ENCODE data around the gene NAPG.
"Not testable (repeated sequence)": the region's sequence is repeated elsewhere in the genome, so short reads cannot be mapped to it uniquely, and the experiment has no call there.

The NAPG gene

DNA sequence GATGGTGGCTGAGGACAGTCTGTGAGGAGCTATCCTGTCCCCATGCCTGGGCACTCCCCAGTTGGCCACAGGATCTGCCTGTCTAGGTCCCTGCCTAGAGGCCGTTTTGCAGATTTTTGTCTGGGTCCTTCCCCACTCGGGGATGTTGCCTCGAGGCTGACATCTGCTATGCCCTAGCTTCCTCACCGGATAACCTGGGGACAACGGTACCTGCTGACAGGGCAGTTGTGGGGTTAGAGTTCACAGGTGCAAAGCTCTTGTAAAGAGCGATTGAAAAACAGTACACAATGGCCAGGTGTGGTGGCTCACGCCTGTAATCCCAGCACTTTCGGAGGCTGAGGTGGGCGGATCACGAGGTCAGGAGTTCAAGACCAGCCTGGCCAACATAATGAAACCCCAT, 30.4 kb downstream of the NAPG start:
- not testable (repeated sequence) for DNase-seq

DNA sequence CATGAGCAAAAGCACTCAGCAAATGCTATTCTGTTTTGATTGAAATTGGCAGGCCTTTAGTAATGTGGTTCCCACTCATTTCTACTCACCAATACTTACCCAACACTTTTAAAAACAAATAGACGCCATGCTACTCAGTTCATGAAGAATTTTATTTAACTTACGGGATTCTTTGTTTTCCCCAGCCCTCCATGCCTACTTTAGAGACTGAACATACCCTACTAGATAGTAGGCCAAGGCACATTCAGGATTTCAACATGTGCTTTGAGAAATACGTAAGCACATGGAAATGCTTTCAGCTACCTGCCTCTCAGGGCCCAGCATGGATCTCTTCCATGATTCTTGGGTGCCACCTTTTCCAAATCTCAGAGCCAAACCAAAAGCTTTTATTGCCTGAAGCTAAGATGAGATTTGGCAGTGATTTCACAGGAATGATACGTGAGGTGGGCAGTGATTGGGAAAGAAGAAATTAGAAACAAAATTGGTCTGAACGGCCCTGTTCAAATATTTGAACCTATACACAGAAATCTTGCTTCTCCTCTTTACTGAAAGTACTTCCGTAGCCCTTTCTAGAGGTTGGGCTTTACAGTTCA, 31.4 kb downstream of the NAPG start:
- DNase-seq: no peak

DNA sequence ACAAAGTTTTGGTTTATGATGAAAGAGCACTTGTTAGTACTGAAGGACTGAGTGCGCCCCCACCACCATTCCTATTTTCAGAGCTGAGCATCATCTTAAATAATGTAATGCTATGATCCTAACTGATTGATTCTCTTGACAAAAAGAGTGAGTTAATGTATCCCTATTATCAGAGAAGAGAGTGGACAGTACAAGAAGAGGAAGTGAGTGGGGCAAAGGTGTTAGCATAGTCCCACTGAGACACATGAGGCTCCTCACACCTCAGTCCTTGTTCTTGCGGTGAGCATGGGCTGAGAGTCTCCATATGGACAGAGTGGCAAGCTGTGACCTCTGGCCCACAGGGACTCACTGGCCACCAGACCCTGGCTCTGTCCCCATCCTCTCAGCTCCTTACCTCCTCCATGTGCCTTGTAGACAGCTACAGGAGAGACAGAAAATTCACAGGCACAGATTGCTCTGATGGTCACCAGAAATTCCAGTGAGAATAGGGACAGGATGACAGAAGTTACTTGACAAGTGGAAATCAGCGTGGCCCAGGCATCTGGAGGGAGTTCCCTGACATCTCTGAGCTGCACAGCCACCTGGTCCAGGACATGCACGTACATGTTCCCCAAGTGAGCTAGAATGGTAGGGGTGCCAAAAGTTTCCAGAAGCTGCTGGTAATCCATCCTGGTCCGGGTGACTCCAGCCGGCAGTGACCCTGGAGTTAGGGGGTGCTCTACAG, 32.6 kb downstream of the NAPG start:
- no peak for DNase-seq

DNA sequence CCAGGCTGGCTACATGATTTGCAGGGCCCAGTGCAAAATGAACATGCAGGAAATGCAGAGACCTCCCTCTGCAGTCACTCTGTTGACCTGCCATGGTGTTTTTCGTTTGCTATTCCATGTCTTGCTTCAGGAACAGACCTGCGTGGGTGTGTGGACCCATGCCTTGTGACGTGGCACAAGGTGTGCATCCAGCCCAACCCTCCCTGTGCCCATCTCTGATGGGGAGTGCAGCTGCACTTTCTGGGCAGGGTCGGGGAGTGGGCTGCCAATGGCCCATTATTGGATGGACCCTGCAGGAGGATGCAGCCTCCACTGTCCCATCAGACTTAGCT, 33.1 kb downstream of the NAPG start:
- no peak for DNase-seq

DNA sequence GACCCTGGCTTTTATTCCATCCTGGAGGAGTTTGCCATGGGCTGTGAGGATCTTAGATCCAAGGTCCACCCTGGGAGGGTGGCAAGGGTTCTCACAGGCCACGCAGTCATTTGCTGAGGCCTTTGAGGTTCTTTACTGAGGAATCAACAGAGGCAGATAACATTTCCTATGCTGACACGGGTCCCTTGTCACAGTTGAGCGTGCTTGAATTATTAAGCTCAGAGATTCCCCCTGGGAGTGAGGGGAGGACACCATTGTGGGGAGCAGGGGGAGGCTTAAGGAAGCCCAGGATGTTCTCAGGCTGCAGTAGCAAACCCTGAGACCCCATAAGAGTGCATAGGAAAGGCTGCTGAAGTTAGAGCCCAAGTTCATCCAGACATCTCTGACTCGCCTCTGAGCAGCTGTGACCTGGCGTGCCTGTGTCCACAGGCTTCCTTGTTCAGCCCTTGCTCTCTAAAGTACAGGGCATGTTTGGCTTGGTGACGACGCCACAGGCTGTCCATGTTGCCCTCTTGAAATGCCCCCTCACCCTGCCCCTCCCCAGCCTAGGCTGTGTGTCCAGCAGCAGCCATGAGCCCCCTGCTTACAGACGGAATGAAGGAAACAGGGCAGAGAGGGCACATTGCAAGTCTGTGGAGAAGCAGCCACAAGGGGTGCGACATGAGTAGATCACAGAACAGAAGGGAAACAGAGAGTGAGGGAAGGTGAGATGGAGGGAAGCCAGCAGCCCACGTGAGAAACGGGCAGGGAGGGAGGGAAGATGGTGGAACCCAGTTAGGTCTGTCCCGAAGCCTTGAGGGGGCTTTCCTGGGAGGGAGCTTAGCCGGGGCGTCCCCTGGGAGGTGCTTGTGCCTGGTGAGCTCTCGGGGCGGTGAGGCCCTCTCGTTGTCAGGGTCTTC, 34.0 kb downstream of the NAPG start:
- DNase-seq: no peak

DNA sequence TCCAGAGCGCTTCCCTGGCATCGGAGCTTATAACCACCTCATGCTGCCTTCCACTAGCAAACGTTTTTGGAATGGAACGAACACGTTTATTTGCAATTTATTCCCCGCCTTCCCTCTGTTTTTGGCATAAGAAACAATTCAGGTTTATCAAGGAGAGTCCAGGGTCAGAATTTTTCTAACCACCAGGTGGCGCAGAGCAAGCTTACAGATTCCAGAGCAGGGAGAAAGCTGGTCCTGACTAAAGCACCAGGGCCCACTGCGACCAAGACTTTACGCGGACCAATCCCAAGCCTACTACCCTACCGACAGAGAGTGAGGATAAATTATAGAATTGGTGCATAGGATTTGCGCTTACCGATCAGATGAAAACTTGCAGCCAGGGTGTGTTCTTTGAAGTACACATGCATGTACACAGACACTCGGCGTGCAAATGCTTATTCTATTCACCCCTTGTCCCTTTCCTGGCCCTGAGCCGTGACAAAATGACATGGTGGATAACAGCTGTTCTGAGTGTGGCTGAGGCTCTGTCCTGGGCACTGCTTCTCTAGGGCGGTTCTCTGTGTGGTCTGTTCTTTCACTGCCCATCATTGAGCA, 34.7 kb downstream of the NAPG start:
- no peak for DNase-seq

DNA sequence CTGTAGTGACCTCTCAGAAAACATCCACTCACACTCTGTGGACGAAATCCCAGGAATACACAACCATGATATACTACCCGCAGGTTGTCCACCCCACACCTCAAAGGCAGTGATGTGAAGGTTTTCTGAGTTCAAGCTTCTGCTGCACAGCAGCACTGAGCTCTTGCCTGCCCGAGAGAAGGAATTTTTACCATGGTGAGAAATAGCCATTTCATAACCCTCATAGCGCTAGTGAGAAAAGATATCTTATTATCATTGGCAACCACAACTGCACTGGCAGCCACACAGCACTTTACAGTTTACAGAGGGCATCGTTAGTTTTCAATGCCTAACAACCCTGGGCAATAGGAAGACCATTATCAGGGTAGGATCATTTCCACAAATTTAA, 36.9 kb downstream of the NAPG start:
- DNase-seq: no peak

DNA sequence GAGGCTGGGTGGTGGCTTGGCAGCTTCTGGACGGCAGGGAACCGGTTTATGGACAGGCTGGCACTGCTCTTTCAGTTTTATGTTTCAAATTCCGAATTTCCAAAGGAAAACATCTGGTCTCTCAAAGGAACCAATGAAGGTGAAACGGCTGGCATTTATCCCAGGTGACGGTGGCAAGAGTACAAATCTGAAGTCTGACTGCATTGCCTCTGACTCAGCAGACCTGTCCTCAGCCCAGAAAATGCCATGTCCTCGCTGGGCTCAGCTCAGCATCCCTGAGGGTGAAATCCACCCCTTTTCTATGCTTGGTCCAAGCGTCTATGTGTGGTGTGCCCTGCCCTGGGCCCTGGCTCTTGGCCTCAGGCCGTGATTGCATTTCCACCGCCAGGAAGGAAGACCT, 38.1 kb downstream of the NAPG start:
- no peak for DNase-seq

DNA sequence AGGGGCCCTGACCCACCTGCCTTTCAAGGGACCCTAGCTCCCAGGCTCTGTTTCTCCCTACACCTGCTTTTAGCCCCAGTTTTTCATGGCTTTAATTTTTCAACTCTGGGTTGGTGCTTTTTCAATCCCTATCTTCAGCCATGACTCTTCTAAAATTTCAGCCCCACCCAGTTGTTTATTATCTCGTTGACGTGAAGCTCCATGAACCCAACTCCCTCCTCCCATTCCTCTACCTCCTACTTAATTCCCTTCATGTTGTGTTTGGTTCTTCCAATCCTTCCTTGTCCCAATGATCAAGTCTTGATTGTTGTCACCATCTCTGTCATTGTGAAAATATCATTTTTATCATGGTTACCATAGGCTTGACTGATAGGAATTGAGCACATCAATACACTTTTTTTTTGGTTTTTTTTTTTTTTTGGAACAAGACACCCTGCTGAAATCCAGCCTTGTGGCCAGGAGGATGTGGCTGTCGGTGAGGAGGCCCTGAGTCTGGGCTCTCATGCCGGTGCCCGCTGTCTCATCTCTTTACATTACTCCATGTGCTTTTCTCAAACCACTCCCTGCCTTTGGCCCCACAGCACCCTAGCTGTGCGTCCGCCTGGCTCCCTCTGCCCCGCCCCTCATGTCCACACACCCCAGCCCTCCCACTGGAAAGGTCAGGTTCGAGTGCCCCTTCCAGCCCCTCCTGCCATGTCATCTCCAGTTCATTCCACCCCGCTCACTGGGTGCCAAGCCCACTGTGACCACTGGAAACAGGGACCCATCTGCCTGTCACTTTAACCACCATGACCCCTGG, 39.3 kb downstream of the NAPG start:
- DNase-seq: no peak

DNA sequence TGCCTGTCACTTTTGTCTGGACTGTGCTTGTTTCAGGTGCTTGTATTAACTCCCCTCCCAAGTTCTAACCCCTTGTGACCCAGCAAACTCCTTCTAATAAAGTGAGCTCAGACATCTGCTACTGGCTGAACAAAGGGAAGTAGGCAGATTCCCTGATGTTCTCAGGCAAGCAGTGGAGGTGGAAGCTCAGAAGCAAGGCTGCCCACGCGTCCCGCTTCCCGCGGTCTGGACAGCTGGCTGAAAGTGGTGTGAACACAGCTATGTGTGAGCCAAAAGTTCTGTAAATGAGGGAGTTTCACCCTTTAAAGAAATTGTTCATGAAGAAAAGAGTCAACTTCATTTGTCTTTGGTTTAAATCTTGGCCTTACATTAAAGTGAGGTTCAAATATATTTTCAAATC, 40.0 kb downstream of the NAPG start:
- DNase-seq: no peak

DNA sequence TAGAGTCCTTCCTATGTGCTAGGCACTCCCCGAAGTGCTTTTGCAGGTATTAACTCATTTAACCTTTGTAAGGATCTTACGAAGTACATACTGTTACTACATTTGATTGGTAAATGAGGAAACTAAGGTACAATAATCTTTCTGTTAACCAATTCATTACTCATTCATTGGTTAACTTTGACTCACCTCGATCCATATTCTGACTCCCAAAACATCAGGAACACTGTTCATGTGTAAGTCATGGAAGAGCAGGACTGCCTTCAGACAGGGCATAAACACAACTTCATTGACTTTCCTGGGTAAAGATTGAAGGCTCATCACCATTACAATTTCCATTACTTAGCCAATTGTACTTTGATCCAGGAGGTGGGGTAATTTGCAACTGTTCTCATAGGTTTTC, 40.6 kb downstream of the NAPG start:
- no peak for DNase-seq

DNA sequence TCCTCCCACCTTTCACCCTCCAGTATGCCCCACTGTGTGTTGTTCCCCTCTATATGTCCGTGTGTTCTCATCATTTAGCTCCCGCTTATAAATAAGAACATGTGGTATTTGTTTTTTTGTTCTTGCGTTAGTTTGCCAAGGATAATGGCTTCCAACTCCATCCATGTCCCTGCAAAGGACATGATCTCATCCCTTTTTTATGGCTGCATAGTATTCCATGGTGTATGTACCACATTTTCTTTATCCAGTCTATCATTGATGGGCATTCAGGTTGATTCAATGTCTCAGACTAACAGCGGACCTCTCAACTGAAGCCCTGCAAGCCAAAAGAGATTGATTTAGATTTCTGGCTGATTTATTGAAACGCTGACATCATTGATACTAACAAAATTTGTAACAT, 44.1 kb downstream of the NAPG start:
- not testable (repeated sequence) for DNase-seq

DNA sequence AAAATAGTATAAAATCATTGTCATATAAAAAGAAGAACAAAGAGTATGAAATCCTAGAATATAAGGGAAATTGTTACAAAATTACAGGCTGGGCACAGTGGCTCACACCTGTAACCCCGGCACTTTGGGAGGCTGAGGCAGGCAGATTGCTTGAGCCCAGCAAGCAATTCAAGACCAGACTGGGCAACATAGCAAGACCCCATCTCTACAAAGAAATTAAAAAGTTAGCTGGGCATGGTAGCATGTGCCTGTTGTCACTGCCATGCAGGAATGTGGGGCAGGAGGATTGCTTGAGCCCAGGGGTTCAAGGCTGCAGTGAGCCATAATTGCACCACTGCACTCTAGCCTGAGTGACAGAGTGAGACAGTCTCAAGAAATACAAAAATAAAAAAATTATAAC, 44.8 kb downstream of the NAPG start:
- DNase-seq: no peak

DNA sequence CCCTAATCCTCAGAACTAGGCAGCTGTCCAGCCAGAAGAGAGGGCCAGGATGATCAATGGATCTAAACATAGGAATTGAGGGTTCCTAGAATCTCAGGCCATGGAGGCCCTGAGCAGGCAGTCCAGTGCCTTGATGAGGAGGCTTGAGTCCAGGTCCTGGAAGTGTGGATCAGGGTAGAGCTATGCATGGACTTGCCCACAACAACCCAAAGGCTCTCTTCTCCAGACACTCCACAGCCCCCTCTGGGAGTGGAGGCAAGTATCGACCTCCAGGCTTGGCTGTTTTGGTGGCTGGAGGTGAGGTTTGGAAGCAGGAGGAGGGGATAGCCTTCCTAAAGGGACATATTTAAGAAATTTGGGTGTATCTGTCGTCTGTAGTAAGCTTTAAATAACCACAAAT, 45.7 kb downstream of the NAPG start:
- no peak for DNase-seq

DNA sequence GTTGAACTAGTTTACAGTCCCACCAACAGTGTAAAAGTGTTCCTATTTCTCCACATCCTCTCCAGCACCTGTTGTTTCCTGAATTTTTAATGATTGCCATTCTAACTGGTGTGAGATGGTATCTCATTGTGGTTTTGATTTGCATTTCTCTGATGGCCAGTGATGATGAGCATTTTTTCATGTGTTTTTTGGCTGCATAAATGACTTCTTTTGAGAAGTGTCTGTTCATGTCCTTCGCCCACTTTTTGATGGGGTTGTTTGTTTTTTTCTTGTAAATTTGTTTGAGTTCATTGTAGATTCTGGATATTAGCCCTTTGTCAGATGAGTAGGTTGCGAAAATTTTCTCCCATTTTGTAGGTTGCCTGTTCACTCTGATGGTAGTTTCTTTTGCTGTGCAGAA, 47.4 kb downstream of the NAPG start:
- DNase-seq: not testable (repeated sequence)

DNA sequence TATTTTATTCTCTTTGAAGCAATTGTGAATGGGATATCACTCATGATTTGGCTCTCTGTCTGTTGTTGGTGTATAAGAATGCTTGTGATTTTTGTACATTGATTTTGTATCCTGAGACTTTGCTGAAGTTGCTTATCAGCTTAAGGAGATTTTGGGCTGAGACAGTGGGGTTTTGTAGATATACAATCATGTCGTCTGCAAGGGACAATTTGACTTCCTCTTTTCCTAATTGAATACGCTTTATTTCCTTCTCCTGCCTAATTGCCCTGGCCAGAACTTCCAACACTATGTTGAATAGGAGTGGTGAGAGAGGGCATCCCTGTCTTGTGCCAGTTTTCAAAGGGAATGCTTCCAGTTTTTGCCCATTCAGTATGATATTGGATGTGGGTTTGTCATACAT, 48.6 kb downstream of the NAPG start:
- not testable (repeated sequence) for DNase-seq

DNA sequence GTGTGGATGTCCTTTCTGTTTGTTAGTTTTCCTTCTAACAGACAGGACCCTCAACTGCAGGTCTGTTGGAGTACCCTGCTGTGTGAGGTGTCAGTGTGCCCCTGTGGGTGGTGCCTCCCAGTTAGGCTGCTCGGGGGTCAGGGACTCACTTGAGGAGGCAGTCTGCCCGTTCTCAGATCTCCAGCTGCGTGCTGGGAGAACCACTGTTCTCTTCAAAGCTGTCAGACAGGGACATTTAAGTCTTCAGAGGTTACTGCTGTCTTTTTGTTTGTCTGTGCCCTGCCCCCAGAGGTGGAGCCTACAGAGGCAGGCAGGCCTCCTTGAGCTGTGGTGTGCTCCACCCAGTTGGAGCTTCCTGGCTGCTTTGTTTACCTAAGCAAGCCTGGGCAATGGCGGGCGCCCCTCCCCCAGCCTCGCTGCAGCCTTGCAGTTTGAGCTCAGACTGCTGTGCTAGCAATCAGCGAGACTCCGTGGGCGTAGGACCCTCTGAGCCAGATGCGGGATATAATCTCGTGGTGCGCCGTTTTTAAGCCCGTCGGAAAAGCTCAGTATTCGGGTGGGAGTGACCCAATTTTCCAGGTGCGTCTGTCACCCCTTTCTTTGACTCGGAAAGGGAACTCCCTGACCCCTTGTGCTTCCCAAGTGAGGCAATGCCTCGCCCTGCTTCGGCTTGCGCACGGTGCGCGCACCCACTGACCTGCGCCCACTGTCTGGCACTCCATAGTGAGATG, 52.2 kb downstream of the NAPG start:
- not testable (repeated sequence) for DNase-seq

DNA sequence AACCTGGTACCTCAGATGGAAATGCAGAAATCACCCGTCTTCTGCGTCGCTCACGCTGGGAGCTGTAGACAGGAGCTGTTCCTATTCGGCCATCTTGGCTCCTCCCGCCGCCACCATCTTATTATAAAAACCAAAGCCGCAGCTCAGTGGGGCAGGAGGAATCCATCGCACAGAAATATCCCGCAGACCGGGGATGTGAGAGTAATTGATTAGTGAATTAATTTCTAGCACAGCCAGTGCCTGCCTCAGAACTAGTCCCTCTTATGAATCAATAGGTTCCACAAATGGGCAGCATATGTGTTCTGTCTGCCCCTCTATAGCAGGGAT, 52.7 kb downstream of the NAPG start:
- DNase-seq: not testable (repeated sequence)

DNA sequence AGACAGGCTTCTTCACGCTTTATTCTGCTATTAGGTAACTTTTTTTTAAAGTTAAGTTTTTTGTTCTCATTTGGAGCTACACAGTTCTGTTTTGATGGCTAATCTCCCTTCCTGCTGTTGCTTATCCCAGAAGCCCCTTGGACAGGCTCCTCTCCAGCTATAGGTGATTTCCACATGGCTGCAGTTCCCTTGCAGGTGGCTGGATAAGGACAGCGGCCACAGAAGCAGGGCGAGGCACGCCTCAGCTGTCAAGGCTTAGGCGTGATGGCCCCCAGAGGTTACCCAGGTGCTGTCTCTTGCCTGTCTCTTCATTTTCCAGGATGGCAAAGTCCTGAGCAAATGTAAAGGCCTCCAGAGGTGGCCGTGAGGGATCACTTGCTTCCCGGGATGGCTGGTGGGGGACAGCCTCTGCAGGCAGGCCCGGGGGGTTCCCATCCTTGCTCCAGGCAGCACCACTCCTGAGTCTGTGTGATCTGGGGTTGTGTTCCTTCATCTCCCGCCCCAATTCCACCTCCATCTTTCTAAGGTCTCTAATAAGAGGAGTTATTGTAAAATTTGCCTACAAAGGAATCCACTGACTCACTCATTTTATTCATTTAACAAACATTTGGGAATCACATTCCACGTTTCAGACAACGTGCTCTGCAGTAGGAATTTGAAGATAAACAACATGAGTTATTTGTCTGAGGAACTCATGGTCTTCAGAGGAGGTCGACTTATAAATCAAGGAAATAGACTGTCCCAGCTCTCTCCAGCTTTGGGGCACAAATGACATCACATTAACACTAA, 53.4 kb downstream of the NAPG start:
- no peak for DNase-seq

DNA sequence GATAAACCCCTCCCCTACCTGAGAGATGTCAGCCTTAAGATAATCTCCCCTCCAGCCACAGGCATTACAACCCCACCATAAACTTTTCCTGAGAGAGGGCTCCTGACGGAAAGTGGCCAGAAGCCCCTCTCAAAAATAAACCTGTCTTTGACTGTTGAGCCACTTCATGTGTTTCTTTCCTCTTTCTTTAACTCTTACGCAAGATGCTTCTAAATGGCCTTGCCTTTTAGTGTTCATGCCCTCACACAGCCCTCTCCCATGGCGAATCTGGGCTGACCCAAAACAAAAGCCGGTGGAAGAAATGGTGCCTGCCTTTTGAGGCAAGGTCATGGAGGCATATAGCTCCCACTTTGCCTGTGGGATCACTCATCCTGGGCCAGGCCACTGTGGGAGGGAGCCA, 54.4 kb downstream of the NAPG start:
- no peak for DNase-seq

DNA sequence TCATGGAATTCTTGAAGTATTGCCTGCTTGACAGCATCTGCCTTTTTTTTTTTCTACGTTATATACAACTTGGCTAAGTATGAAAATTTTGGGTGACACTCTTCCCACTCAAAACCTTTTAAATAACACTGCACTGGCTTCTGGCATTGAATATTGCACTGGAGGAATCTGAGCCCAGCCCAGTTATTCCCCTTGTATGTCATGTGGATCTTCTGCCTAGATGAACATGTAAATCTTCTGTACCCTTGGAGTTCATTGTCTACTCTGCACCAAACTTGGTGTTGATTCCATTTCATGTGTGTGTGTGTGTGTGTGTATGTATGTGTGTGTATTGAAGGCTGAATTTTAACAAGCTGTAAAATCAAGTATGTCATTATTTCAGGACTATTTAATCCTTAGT, 59.4 kb downstream of the NAPG start:
- no peak for DNase-seq

DNA sequence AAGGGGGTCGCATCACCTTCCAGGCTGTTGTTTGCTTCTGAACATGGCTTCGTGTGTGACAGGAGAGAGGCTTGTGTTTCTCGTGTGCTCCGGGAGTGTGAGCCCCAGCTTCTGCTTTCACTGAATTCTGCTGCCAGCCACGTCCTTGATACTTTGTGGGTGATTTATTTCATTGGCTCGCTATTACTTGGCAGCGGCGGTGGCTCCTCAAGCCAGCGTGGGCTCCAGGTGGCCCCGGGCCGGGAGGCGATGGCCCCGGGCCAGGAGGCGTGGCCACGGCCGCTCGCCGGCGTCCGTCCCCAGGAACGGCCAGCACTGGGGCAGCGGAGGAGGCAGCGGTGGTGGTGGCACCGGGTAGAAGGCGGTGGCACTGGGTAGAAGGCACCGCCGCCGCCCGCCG, 63.1 kb downstream of the NAPG start:
- peak; percentile 38 for DNase-seq

Data from SHP77 treated with DMSO at 0.1 percent for 48 hours (cell line).